MM.1S (cell line): ENCODE data around the gene DDIAS.
"Not testable (repeated sequence)": the region's sequence is repeated elsewhere in the genome, so short reads cannot be mapped to it uniquely, and the experiment has no call there.

ENCODE experiments used
- DNase-seq: peaks from one replicate; pipeline ENCODE4 v3.0.0-alpha.2; 2015
- H2AFZ ChIP-seq: fragments of 300-600 bp; sonication (generic); 2 replicates; pipeline ENCODE4 v1.6.0; 2016; ENCODE audit warnings: antibody characterized with exemption, low read length
- H3F3A ChIP-seq: fragments of 300-600 bp; sonication (generic); 2 replicates; pipeline ENCODE4 v1.6.1; 2016; ENCODE audit warnings: mild to moderate bottlenecking, antibody characterized with exemption, low read length, moderate library complexity, mixed read lengths; ENCODE audit not compliant: insufficient read depth
- H3K27ac ChIP-seq: fragments of 300-600 bp; sonication (generic); 2 replicates; pipeline ENCODE4 v1.5.1; 2016; ENCODE audit warnings: mild to moderate bottlenecking, low read length
- H3K27me3 ChIP-seq: fragments of 300-600 bp; sonication (generic); replicated peaks from 2 replicates; pipeline ENCODE4 v1.6.0; 2016; ENCODE audit warnings: low read length; ENCODE audit not compliant: insufficient read depth
- H3K36me3 ChIP-seq: fragments of 300-600 bp; sonication (generic); replicated peaks from 2 replicates; pipeline ENCODE4 v1.6.1; 2016; ENCODE audit warnings: mild to moderate bottlenecking, low read length, mixed read lengths; ENCODE audit not compliant: insufficient read depth
- H3K4me1 ChIP-seq: fragments of 300-600 bp; sonication (generic); 2 replicates; pipeline ENCODE4 v1.6.1; 2016; ENCODE audit warnings: low read length, mixed read lengths
- H3K4me2 ChIP-seq: fragments of 300-600 bp; sonication (generic); 2 replicates; pipeline ENCODE4 v1.6.0; 2016; ENCODE audit warnings: low read depth, low read length
- H3K4me3 ChIP-seq: fragments of 300-600 bp; sonication (generic); 2 replicates; pipeline ENCODE4 v1.5.1; 2016; ENCODE audit warnings: low read length, mixed read lengths
- H3K79me2 ChIP-seq: fragments of 300-600 bp; sonication (generic); 2 replicates; pipeline ENCODE4 v1.6.1; 2016; ENCODE audit warnings: mixed run types, low read length, mixed read lengths
- H3K9ac ChIP-seq: fragments of 300-600 bp; sonication (generic); 2 replicates; pipeline ENCODE4 v1.6.1; 2016; ENCODE audit warnings: low read length, mixed read lengths
- H3K9me2 ChIP-seq: fragments of 300-600 bp; sonication (generic); replicated peaks from 2 replicates; pipeline ENCODE4 v1.6.1; 2016; ENCODE audit warnings: mild to moderate bottlenecking, low read length, mixed read lengths; ENCODE audit not compliant: insufficient read depth
- H3K9me3 ChIP-seq: fragments of 300-600 bp; sonication (generic); replicated peaks from 2 replicates; pipeline ENCODE4 v1.6.1; 2016; ENCODE audit warnings: mild to moderate bottlenecking, low read length, mixed read lengths; ENCODE audit not compliant: insufficient read depth
- H4K20me1 ChIP-seq: fragments of 300-600 bp; sonication (generic); 2 replicates; pipeline ENCODE4 v1.6.1; 2016; ENCODE audit warnings: mild to moderate bottlenecking, low read length, moderate library complexity, mixed read lengths; ENCODE audit not compliant: insufficient read depth
- CTCF ChIP-seq: fragments of 300-600 bp; sonication (generic); IDR thresholded peaks from 2 replicates; pipeline ENCODE4 v1.5.1; 2016; ENCODE audit warnings: antibody characterized with exemption, low read length, mixed read lengths
- EZH2 ChIP-seq: fragments of 300-600 bp; sonication (generic); optimal IDR thresholded peaks from 2 replicates; pipeline ENCODE3; 2017; ENCODE audit warnings: low read depth, mild to moderate bottlenecking, antibody characterized with exemption, low read length, mixed read lengths
- EZH2phosphoT487 ChIP-seq: fragments of 300-600 bp; sonication (generic); IDR thresholded peaks from 2 replicates; pipeline ENCODE4 v1.6.1; 2018; ENCODE audit warnings: antibody characterized with exemption, low read length

The DDIAS gene

GRCh38 chr11:82922396-82923173, 21.0 kb downstream of the DDIAS start:
- not testable (repeated sequence) for DNase-seq, H2AFZ ChIP-seq, H3K4me2 ChIP-seq, H3K27ac ChIP-seq, H3K27me3 ChIP-seq, H3K9ac ChIP-seq, H3K4me3 ChIP-seq, H3K9me2 ChIP-seq, H3K9me3 ChIP-seq, H3K36me3 ChIP-seq, H3F3A ChIP-seq, H4K20me1 ChIP-seq
- Histone ChIP-seq H3K4me1 (peaks cover 20% of the 10 kb centered on the region), H3K79me2 (peaks cover 24% of the 10 kb centered on the region)

DNA sequence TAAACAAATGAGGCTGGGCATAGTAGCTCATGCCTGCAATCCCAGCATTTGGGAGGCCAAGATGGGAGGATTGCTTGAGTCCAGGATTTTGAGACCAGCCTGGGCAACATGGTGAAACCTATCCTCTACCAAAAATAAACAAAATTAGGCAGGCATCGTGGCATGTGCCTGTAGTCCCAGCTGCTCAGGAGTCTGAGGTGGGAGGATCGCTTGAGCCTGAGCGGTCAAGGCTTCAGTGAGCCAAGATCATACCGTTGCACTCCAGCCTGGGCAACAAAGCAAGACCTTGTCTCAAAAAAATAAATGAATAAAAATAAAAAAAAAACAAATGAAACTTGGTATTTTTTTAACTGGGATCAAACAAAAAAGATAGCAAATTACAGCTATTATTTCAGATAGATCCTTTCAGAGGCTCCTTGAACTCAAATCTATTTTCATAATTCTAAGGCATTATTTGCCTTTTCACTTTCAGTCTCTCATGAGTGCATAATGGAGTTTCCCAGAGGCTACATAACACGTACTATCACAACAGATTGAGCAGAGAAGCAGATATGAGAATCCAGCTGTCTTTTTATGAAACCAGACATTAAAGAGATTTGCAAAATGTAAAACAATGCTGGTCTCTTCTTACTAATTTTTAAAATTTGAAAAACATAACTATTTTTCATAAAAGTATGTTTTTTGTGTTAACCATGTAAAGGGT, 23.1 kb downstream of the DDIAS start:
- Histone ChIP-seq H3K4me1 (peaks cover 13% of the 10 kb centered on the region), H4K20me1 (no peaks in the 10 kb centered on the region), H2AFZ (no peak overlapping the region), H3K4me3 (no peak overlapping the region), H3K9ac (no peak overlapping the region), H3K4me2 (no peak overlapping the region), H3K27ac (no peak overlapping the region), H3F3A (peaks cover 8% of the 10 kb centered on the region), H3K9me3 (no peaks in the 10 kb centered on the region), H3K9me2 (no peaks in the 10 kb centered on the region), H3K79me2 (peaks cover 20% of the 10 kb centered on the region), H3K36me3 (no peaks in the 10 kb centered on the region), H3K27me3 (no peaks in the 10 kb centered on the region)
- no peak for DNase-seq
- no peak for TF ChIP-seq EZH2phosphoT487
- TF ChIP-seq CTCF: no peak
- no peak for TF ChIP-seq EZH2

- Histone ChIP-seq H3K4me2 (peak overlapping the region; percentile 20), H3F3A (no peaks in the 10 kb centered on the region), H4K20me1 (no peaks in the 10 kb centered on the region), H3K4me3 (no peak overlapping the region), H3K4me1 (peaks cover 3% of the 10 kb centered on the region; the same call in 1 of the 2 replicates), H3K27me3 (no peaks in the 10 kb centered on the region), H3K9me2 (no peaks in the 10 kb centered on the region), H3K79me2 (peaks cover 5% of the 10 kb centered on the region; the same call in 1 of the 2 replicates), H3K9me3 (no peaks in the 10 kb centered on the region), H3K27ac (no peak overlapping the region), H3K9ac (no peak overlapping the region; the same call in 1 of the 2 replicates), H3K36me3 (no peaks in the 10 kb centered on the region), H2AFZ (no peak overlapping the region)
- peak; percentile 75 for TF ChIP-seq CTCF
- TF ChIP-seq EZH2: no peak
- TF ChIP-seq EZH2phosphoT487: no peak
- peak; percentile 75 for DNase-seq
Observed at GRCh38 chr11:82927264-82927880, 25.8 kb downstream of the DDIAS start.
